Peyer's patch (tissue), 4 donors: Measurements from ENCODE around the gene ZNF80.

Experiments used
- POLR2A ChIP-seq, 2 donors: fragments of 450-650 bp; IDR thresholded peaks; one replicate each; pipeline ENCODE4 v1.5.1; 2017; ENCODE audit warnings: antibody characterized with exemption in 2 of 2, mild to moderate bottlenecking in 2 of 2, moderate library complexity in 2 of 2
- TF ChIP-seq, protein P1 (sequence below), 6 experiments: fragments of 450-650 bp in 4 of 6; fragments of 200-600 bp in 2 of 6; sonication (generic) in 1 of 6; IDR thresholded peaks; one replicate each; pipeline ENCODE4 v1.5.1; 2017 to 2019; ENCODE audit warnings: antibody characterized with exemption in 6 of 6, mild to moderate bottlenecking in 3 of 6, moderate library complexity in 1 of 6

GRCh38 chr3:114216186-114216970, 21.0 kb downstream of the ZNF80 start:
- TF ChIP-seq, protein P1, sequence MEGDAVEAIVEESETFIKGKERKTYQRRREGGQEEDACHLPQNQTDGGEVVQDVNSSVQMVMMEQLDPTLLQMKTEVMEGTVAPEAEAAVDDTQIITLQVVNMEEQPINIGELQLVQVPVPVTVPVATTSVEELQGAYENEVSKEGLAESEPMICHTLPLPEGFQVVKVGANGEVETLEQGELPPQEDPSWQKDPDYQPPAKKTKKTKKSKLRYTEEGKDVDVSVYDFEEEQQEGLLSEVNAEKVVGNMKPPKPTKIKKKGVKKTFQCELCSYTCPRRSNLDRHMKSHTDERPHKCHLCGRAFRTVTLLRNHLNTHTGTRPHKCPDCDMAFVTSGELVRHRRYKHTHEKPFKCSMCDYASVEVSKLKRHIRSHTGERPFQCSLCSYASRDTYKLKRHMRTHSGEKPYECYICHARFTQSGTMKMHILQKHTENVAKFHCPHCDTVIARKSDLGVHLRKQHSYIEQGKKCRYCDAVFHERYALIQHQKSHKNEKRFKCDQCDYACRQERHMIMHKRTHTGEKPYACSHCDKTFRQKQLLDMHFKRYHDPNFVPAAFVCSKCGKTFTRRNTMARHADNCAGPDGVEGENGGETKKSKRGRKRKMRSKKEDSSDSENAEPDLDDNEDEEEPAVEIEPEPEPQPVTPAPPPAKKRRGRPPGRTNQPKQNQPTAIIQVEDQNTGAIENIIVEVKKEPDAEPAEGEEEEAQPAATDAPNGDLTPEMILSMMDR (IDR thresholded peaks at IDR 0.05) = no peak
- no peak for TF ChIP-seq POLR2A (IDR thresholded peaks at IDR 0.05)
